H1 (cell line): ENCODE measurements around the gene TMEM198.

ENCODE experiments used
- CHD7 ChIP-seq: fragments of 300-600 bp; sonication (generic); IDR thresholded peaks from 2 replicates; pipeline ENCODE4 v1.7.1; 2012; ENCODE audit warnings: low read length, moderate library complexity, mild to moderate bottlenecking, inconsistent platforms; ENCODE audit not compliant: insufficient replicate concordance
- CTCF ChIP-seq, 3 experiments: IDR thresholded peaks; 1 replicate in 2 of 3; 2 replicates in 1 of 3; pipeline versions ENCODE4 v1.5.1 to v1.6.1; 2011; ENCODE audit warnings: low read length in 3 of 3, mild to moderate bottlenecking in 3 of 3, inconsistent platforms in 2 of 3, low read depth in 1 of 3, moderate library complexity in 1 of 3; ENCODE audit not compliant: insufficient read depth in 1 of 3; ENCODE audit errors: control extremely low read depth in 1 of 3
- GTF2F1 ChIP-seq: IDR thresholded peaks from 2 replicates; pipeline ENCODE4 v1.6.1; 2012; ENCODE audit warnings: low read depth, low read length, improper control_type of control experiment, borderline replicate concordance
- KDM5A ChIP-seq: fragments of 200-600 bp; IDR thresholded peaks from 2 replicates; pipeline ENCODE4 v1.7.1; 2012; ENCODE audit warnings: mild to moderate bottlenecking, low read length, inconsistent platforms, mixed read lengths
- RAD21 ChIP-seq, 2 experiments: IDR thresholded peaks in 1 of 2; conservative IDR thresholded peaks in 1 of 2; 2 replicates each; pipeline ENCODE4 v1.6.1; 2011; ENCODE audit warnings: low read depth in 2 of 2, low read length in 2 of 2, improper control_type of control experiment in 1 of 2, inconsistent platforms in 1 of 2, mild to moderate bottlenecking in 1 of 2, moderate library complexity in 1 of 2
- RBBP5 ChIP-seq: IDR thresholded peaks from 2 replicates; pipeline ENCODE4 v1.7.1; 2012; ENCODE audit warnings: low read depth, mild to moderate bottlenecking, inconsistent platforms, low read length, moderate library complexity, borderline replicate concordance
- RFX5 ChIP-seq: IDR thresholded peaks from 2 replicates; pipeline ENCODE4 v1.6.1; 2011; ENCODE audit warnings: low read depth, low read length, improper control_type of control experiment, borderline replicate concordance
- TAF1 ChIP-seq: IDR thresholded peaks from 2 replicates; pipeline ENCODE4 v1.6.1; 2011; ENCODE audit warnings: mild to moderate bottlenecking, low read depth, low read length
- YY1 ChIP-seq: IDR thresholded peaks from 2 replicates; pipeline ENCODE4 v1.6.1; 2011; ENCODE audit warnings: low read depth, mild to moderate bottlenecking, low read length
- ZNF274 ChIP-seq: IDR thresholded peaks from 2 replicates; pipeline ENCODE4 v1.7.0; 2012; ENCODE audit warnings: low read length, borderline replicate concordance; ENCODE audit errors: extremely low read depth

- no peak for TF ChIP-seq RBBP5
- TF ChIP-seq RFX5, result no peak
- no peak for TF ChIP-seq TAF1
- no peak for TF ChIP-seq CHD7
- no peak for TF ChIP-seq CTCF (IDR thresholded peaks at IDR 0.05; ENCODE audit: control extremely low read depth in 1 of 3, insufficient read depth in 1 of 3, low read depth in 1 of 3, low read length in 3 of 3)
- no peak for TF ChIP-seq KDM5A
- TF ChIP-seq YY1, result no peak
- no peak for TF ChIP-seq GTF2F1
- no peak for TF ChIP-seq ZNF274
- TF ChIP-seq RAD21 (IDR thresholded peaks at IDR 0.05 in 1 of 2, conservative IDR thresholded peaks at IDR 0.05 in 1 of 2; ENCODE audit: low read depth in 2 of 2, low read length in 2 of 2), result no peak
Measured at GRCh38 chr2:219549619-219550018, 5.8 kb downstream of the TMEM198 start.
